HG02938 (cell line): ENCODE data around the gene AKAP6.

Source experiments
- ATAC-seq: cut with Tn5 transposase; IDR thresholded peaks from one replicate; pipeline ENCODE4 v1.9.1; 2021; ENCODE audit warnings: mild to moderate bottlenecking, moderate library complexity; ENCODE audit not compliant: unreplicated experiment

Gene AKAP6

DNA sequence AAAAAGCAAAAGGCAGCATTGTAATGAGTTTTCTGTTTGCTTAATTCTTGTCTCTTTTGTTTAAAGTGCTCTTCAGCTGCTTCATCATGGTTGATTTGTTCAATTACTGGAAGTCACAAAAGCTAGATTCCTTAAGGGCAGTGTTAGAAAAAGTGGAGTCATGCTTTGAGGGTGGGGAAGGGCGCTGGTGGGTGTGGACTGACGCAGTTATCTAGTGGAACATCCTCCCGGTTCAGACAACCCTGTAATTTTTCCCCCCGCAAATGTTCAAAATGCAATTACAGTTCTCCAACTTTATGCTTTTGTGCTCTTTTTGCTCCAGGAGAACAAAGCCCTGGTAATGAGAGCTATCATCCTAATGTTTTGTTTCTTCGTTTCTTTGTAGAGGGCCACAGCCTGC, 2.1 kb downstream of the AKAP6 start:
- no peak for ATAC-seq

DNA sequence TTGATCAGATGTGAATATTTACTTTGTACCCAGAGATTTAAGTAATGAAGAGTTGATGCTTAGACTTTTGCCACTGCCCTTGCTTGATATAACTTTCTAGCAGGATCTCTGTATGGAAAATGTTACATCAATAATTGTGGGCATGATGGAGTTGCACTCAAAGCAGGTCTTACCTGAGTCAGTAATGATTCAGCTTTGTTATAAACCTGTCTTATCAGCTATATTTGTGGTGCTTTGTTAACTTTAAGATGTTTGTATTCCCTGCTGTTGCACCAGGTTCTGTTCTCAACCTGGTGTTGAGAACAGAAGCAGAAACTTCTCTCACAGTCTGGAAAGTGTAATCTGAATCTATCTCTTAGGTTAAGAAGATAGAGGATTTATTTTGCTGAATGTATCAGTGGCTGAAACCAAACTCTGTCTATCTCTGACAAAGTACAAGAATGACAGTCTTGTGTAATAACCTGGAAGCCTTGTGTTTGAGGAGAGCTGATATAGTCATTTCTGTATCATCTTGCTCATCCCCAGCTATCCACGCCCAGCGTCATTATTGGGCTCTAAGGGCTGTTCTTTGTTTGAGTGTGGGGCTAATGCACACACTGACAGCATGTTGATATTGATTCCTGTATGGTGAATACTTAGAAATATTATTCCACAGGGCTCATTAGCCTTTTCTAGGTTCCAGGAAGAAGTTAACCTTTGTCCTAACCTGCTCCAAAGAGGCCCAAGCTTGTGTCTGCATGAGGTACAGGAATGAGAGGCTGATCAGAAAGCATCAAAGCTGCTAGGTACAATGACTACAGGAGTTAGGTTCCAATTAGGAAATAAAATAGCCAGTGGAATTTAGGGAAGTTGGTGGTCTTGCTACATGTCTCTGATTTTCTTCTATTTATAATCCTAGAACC, 3.6 kb downstream of the AKAP6 start:
- no peak for ATAC-seq

DNA sequence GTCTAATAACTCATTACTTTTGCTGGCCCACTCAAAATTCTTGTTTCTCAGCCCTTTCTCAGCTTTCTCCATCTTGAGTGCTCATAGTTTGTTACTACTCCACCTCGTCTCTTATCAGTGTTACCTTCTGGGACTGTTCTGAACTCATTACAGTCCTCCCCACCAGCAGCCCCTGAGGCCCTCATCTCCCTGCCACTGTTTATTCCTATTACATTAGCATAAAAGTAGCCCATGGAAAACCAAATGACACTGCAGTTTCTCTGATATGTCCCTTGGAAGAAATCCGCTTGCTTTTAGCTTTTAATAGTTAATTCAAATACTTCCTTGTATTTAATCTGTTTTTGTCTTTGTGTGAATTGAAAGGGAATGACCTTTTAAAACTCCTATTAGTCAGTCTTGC, 7.6 kb downstream of the AKAP6 start:
- ATAC-seq, result no peak

DNA sequence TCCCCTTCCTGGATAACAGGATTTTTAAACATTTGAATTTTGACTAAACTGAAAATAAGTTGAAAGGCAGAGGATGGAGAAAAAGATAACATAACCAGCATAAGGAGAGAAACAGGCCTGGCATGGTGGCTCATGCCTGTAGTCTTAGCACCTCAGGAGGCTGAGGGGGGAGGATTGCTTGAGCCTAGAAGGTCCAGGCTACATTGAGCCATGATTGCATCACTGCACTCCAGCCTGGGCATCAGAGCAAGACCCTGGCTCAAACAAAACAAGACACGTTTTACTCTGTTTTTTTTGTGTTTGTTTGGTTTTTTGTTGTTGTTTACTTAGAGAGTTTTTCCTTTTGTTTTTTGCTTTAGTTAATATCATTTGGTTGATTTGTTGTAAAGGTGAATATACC, 8.7 kb downstream of the AKAP6 start:
- ATAC-seq, result no peak

DNA sequence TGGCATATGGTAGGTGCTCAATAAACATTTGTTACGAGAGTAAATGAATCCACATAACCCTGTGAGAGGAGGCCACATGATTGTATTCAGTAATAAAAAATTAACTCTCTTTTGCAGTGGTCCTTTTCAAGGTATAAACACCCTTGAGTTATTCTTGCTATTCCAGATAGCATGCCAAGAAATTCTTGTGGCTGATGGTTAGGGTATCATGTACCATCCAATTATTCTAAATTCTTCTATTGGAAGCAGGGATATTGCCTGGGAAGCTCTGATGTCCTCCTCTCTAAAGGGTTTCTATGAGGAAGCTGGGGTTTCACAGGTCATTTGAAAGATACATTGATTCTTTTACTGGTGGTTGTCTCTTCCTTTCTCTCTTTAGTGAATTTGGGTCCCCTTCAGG, 10.1 kb downstream of the AKAP6 start:
- ATAC-seq, result no peak

DNA sequence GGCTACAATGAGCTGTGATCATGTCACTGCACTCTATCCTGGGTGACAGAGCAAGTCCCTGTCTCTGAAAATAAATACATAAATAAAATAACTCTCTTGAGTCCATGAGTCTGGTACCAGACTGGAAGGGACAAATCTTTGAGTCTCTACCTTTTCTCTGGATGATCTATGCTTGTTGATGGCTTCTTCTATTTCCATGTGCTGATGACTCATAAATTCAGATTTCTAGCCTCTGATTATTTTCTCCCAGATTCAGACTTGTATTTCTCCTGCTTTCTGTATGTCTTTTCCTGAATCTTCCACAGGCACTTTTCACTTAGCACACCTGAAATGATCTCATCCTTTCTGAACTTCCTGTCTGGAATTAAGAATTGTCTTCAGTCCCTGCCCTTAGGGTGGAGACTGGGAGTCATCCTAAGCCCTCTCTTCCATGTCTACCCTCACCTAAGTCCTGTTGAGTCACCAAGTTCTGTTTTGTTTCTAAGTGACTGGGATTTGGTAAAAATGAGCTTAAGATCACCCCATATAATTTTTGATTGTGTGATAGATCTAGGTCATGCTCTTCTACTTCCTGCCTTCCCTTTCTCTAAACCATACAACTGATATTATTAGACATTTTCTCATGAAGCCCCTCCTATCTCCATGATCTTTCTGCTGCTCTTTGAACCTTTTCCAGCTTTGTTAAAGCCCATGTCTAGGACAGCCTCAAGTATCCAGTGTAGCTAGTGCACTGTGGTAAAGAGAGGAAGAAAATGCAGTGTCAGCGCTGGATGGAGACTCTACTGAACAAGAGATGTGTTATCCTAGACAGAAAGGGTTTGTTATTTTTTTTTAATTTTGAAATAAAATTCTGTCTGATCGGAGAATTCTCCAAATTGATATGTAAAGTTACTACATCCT, 13.1 kb downstream of the AKAP6 start:
- ATAC-seq, result no peak

DNA sequence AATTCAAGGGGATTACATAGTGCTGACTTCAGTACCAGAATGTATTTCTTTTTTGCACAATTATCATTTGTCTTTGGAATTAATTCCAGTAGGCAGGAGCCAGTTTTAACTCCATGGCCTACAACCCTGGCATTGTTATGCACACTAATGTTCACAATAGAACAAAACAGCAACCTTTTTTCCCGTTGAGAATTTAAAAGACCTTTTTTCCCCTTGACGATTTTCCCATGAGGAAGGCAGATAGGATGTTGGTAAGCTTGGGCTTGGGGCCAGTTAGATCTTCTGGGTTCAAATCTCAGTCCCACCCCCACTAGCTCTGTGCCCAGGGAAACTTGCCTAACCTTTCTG, 13.7 kb downstream of the AKAP6 start:
- no peak for ATAC-seq

DNA sequence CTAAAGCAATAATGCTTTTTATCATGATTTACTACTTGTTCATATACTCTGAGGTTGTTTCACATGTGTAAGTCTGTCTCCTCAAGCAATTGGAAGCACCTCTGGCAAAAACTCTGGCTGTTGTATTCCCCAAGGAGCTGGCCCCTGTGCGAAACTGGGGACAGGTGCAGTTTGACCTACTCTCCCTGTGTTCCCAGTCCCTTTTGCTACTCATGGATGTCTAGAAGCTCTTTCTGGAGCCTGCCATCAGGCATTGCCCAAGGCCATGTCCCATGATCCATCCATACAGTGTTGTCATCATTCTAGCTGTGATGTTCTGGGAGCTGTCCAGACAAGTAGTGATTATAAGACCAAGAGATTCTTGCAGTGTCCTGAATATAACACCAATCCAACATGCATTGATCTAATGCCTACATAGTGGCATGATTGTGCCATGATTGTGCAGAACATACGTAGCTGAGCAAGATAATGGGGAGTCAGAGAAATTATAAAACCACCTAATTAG, 14.9 kb downstream of the AKAP6 start:
- no peak for ATAC-seq

DNA sequence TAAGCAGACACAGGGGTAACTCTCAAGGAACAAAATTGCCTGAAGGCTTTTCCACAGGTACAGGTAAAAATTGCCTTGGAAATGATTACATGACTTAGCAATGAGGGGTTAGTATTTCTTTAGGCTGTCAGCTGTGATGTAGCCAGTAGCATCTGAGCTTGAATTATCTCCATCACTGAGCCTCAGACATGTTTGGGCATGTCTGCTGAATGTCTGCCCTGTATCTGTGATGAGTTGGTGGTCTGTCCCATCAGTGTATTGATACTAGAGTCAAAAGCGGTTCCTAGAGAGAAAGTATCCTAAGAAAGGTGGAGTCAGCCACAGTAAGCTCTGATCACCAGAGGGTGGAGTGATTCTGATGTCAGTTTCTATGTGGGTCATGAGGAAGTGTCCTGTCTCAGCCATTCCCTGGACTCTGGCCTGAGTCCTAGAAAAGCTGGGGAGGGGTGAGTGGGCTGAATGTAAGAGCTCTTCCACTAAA, 16.3 kb downstream of the AKAP6 start:
- no peak for ATAC-seq

DNA sequence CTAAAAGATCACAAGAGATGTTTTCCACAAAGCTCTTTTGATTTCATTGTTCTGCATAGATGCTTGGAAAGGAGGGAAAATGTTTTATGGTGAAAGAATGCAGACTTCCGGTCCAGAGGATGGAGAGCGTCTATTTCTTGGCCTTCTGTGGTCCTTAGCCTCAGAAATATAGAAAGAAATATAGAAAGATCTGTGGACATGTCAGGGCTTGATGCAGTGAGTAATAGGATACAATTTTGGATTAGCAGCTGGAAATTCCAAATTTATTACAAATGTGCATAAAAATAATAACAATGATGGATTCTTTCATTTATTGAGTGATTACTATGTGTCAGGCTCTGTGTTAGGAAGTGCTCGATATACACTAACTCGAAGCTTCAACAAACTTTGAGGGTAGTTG, 20.2 kb downstream of the AKAP6 start:
- ATAC-seq, result no peak

DNA sequence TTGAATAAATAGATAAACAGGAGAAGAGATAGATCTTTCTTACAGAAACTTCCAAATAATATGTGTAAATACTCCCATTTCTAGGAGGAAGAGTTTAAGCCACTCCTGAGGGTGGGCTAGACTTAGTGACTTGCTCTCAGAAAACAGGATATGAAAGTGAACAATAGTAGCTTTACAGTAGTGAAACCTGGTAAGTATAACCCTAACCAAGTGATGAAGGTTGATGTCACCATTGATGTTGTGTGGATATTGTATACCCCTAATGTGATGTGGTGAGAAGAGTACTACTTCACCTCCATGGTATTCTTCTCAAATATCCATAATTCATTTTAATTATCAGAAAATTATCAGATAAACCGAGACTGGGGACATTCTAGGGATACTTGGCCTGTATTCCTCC, 20.9 kb downstream of the AKAP6 start:
- ATAC-seq, result peak; percentile 100

DNA sequence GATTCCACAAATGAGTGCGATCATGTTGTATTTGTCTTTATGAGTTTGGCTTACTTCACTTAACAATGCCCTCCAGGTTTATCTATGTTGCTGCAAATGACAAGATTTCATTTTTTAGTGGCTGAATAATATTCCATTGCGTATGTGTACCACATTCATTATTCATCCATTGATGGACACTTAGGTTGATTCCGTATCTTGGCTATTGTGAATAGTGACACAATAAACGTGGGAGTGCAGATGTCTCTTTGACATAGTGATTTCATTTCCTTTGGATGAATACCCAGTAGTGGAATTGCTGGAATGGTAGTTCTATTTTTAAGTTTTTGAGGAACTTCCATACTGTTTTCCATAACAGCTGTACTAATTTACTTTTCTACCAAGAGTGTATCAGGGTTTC, 23.5 kb downstream of the AKAP6 start:
- ATAC-seq, result no peak

DNA sequence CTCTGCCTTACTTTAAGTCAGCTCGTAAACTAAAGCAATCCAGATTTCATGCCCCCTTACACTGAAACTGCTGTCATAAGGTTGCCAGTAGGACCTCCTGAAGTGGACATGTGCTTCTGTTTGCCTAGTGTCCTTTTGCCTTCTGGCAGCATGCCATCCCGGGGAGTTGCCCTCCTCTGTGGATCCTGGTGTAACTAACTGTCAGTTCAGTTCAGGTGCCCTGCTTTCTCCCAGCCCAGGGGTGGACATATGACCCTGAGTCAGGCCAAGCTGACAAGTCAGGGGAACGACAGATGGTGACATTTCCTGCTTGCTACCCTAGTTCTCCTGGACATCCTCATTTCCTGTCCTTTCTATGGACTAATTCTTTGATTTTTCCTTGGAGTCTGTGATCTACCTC, 25.6 kb downstream of the AKAP6 start:
- no peak for ATAC-seq

DNA sequence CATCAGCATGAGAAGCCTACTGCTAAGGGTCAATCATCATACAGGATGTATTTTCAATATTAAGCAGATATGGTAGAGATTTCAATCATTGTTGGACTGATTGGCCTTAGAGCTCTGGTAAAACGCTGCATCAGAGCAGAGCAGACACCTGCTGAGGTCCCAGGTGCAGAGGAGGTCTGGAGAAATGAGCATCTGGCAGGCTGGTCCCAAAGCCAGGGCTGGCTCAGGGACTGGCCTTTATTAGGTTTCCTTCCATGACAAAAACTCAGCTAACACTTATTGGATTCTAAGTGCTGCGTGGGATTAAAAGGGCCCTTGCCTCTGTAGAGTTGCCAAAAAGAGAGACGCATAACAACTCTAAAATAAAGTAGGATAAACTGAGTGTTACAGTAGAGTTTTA, 29.7 kb downstream of the AKAP6 start:
- no peak for ATAC-seq

DNA sequence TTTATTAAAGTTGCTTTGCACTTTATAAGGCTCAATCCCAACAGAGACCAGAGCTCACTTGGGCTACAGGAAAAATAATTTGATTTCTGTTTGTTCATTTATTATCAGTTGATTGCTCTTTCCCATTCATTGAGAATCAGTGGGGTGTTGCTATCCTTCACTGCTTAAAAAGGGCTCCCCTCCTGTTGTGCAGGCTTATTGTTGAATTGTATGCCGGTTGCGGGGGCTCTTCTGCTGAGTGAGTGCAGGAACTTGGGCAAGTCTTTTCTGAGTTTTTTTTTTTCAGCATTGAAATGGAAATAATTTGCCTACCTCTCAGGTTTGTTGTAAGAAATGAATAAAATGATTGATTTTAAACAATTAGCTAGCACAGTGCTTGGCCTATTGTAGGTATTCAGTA, 32.6 kb downstream of the AKAP6 start:
- no peak for ATAC-seq

DNA sequence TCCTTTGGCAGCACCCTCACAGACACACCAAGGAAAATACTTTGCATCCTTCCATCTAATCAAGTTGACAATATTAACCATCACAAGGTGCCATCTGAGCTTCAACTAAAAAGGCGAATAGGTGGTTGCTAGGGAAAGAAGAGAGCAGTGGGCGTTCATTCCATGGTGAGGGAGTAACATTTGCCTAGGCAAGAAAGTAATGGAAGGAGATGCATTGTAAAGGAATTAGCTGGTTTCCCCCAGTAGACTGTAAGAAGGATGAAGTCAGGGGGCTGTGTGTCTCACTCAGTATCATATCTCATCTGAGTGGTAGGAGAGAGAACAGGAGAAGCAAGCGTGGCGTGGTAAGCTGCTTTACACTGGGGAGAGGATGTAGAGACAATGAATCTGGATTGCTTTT, 34.7 kb downstream of the AKAP6 start:
- ATAC-seq, result no peak

DNA sequence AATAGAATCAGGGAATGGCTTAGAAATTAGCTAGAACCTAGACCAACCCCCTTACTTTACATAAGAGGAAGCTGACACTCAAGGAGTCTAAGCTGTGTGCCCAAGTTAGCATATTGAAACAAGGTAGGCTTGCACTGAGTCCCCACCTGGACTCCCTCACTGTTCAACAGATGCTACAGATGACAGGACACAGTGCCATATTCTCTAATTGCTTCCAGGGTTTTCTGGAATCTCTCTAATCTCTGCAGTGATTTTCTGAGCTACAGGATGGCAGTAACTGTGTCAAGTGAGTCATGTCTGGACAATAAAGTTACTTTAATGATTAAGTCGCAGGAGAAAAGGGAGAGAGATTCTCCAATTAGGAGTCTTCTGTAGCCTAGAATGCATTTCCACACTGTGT, 35.8 kb downstream of the AKAP6 start:
- ATAC-seq, result no peak

DNA sequence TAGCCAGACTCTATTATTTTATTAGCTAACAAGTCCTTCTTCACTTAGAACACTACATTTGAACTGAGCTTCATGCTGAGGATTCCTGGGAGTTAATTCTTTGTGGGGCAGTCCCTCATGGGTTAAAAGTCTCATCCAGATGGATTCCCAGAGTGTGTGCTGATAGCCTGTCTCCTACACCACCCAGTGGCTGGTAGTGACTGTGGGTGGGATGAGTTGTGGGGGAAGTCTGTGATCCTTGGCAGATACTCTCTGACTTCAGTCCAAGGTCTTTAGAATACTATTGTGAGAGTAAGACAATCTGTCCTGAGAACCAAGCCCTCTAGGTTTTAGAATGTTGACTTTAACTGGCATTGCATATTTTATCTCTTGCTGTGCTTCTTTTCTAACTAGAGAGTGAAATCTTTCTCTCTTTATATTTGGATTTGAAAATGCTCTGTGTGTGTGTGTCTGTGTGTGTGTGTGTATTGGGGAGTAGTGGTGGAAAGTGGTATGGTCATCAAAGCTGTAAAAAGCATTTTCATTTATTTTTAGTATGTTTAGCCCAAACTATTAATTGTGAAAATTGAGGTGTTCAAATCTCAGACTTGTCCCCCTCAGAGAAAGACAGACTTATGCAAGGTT, 37.3 kb downstream of the AKAP6 start:
- ATAC-seq, result no peak

DNA sequence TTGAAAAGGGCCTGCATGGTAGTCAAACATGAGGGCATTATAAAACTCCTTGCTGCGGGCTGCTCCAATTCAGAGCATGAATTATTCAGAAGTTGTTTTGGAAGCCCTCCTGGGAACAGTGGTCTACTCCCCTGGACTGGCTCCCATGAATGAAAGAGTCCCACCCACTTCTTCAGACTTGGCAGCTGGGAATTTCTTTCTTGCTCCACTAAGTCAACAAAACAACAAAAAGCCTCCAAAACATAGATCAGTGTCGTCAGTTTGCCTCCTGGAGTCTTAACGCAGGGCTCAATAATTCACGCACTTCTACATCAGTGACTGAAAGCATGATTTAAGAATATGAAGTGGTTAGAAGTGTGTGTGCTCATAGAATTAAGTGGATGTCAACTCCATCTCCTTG, 37.9 kb downstream of the AKAP6 start:
- no peak for ATAC-seq

DNA sequence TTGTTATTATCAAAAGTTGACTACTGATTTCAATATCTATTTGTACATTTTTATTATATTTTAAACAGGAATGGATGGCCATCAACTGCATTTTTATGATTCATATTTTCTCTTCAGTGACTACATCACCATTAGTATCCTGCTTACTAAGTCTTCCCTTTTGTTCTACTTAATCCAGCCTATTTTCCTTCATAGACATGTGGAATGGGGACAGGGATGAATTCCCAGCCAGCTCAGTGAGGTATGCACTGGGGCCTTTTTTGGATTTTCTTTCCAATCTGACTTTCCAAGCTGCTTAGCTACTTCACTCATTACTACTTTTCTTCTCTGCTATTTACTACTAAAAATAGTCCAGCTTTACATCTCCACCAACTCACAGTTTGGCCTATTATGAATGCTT, 38.4 kb downstream of the AKAP6 start:
- no peak for ATAC-seq

DNA sequence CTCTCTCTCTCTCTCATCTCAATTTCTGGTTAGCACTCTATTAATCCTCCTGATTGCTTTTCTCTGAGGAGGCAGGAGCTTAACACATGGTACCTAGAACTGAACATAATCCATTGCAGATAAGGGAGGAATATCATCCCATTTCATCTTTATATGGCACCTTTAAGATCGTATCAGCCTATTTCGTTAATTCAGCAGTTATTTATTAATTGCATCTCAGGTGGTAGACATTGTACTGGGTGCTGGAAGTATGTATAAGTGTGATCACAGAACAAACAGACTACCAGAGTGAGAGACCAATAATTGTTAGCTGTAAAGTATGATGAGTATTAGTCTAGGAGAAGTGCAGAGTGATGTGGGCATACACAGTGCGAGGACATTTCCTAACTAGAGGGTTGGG, 39.0 kb downstream of the AKAP6 start:
- ATAC-seq, result no peak
